Hepatocyte (in vitro differentiated cells): Measurements from ENCODE around the gene AUH.

ENCODE experiments used
- EZH2 ChIP-seq: fragments of 200-600 bp; sonication (generic); IDR thresholded peaks from 2 replicates; pipeline ENCODE4 v1.6.1; 2016; ENCODE audit warnings: antibody characterized with exemption, mild to moderate bottlenecking, borderline replicate concordance
- EZH2phosphoT487 ChIP-seq: fragments of 200-600 bp; sonication (generic); IDR thresholded peaks from one replicate; pipeline ENCODE4 v1.6.1; 2018; ENCODE audit warnings: antibody characterized with exemption, mild to moderate bottlenecking, low read depth, moderate library complexity; ENCODE audit not compliant: unreplicated experiment, severe bottlenecking
- TF ChIP-seq, protein P1 (sequence below): fragments of 200-600 bp; sonication (generic); IDR thresholded peaks from 2 replicates; pipeline ENCODE4 v1.5.1; 2016; ENCODE audit warnings: antibody characterized with exemption, mild to moderate bottlenecking; ENCODE audit not compliant: poor library complexity

DNA sequence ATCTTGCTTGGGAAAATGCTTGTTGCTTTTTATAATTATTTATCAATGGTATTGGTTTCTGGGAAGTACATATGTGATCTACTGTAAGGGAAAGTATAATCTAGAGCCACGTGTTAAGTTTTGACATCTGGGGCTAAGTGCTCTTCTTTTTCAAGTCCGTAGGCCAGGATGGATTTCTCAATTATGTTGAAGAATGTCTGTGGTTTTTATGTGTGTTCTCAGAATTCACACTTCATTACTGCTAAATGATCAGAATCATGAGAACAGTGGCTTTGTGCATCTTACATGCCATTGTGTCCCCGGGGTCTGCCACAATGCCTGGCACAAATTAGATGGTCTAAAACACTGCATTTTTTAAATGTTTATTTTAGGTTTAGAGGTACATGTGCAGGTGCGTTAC is 14.5 kb upstream of the AUH start:
- TF ChIP-seq, protein P1, sequence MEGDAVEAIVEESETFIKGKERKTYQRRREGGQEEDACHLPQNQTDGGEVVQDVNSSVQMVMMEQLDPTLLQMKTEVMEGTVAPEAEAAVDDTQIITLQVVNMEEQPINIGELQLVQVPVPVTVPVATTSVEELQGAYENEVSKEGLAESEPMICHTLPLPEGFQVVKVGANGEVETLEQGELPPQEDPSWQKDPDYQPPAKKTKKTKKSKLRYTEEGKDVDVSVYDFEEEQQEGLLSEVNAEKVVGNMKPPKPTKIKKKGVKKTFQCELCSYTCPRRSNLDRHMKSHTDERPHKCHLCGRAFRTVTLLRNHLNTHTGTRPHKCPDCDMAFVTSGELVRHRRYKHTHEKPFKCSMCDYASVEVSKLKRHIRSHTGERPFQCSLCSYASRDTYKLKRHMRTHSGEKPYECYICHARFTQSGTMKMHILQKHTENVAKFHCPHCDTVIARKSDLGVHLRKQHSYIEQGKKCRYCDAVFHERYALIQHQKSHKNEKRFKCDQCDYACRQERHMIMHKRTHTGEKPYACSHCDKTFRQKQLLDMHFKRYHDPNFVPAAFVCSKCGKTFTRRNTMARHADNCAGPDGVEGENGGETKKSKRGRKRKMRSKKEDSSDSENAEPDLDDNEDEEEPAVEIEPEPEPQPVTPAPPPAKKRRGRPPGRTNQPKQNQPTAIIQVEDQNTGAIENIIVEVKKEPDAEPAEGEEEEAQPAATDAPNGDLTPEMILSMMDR: no peak
- no peak for TF ChIP-seq EZH2
- no peak for TF ChIP-seq EZH2phosphoT487
